Measurements from ENCODE around the gene GPX4.

DNA sequence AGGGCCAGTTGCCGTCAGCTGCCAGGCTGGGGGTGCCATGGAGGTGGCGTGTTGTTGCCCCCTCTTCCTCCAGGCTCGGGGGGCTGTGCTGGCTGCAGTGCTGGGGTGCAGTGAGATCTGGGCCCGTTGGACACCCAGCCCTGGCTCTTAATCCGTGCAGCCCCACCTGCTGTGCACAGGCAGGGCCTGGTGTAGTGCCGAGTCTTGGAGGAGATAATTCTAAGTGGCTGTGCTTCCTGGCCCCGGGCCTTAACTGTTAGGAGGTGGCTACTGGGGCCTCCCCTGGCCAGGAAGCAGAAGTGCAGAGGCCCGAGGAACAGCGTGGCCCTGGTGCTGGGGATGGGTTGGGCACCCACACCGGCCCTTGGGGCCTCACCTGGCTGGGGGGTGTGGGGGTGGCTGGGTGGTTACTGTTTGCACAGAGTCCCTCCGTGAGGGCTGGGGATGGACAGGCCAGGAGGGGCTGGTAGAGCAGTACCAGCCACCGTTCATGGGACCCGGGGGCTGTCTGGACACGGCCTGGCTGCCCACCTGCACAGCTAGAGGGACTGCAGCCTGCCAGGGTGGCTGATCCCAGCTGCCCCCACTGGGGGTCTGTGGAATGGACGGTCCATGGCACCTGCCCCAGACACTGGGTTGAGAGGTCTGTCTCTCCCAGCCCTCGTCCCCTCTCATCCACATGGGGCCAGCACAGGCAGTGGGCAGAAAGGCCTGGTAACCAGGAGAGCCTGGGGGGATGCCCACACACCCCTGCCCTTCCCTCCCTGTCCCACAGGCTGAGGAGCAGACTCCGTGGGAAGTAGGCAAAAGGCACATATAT is 3.3 kb downstream of the GPX4 start:
- TF ChIP-seq POLR2AphosphoS5 (IDR thresholded peaks at IDR 0.05): no peak
- TF ChIP-seq, protein P1, sequence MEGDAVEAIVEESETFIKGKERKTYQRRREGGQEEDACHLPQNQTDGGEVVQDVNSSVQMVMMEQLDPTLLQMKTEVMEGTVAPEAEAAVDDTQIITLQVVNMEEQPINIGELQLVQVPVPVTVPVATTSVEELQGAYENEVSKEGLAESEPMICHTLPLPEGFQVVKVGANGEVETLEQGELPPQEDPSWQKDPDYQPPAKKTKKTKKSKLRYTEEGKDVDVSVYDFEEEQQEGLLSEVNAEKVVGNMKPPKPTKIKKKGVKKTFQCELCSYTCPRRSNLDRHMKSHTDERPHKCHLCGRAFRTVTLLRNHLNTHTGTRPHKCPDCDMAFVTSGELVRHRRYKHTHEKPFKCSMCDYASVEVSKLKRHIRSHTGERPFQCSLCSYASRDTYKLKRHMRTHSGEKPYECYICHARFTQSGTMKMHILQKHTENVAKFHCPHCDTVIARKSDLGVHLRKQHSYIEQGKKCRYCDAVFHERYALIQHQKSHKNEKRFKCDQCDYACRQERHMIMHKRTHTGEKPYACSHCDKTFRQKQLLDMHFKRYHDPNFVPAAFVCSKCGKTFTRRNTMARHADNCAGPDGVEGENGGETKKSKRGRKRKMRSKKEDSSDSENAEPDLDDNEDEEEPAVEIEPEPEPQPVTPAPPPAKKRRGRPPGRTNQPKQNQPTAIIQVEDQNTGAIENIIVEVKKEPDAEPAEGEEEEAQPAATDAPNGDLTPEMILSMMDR (IDR thresholded peaks at IDR 0.05): peak in 4 of 6 experiments; percentile 9 to 28 (median 22)
